Spleen (tissue), 7 donors: ENCODE data around the gene EVI2B.

Experiments
- POLR2AphosphoS5 ChIP-seq, 3 donors: sonication (generic); formaldehyde crosslinking; IDR thresholded peaks; one replicate each; pipeline ENCODE4 v1.5.1; 2017; ENCODE audit warnings: antibody characterized with exemption in 3 of 3
- TF ChIP-seq, protein P1 (sequence below), 11 experiments: fragments of 200-600 bp in 7 of 11; fragments of 450-650 bp in 4 of 11; sonication (generic) in 4 of 11; IDR thresholded peaks in 8 of 11; conservative IDR thresholded peaks in 3 of 11; 1 replicate in 7 of 11; 2 replicates in 4 of 11; pipeline versions ENCODE4 v1.4.0 to v1.8.0; 2016 to 2021; ENCODE audit warnings: antibody characterized with exemption in 11 of 11, inconsistent platforms in 4 of 11, mild to moderate bottlenecking in 1 of 11
- donor health status: DM: no; HTN: no; CAD: no; lungs with moderate emphysema.
- donor health status: DM: no; HTN: no; CAD: no.
- donor health status: DM: no; HTN: no; CAD: no.

DNA sequence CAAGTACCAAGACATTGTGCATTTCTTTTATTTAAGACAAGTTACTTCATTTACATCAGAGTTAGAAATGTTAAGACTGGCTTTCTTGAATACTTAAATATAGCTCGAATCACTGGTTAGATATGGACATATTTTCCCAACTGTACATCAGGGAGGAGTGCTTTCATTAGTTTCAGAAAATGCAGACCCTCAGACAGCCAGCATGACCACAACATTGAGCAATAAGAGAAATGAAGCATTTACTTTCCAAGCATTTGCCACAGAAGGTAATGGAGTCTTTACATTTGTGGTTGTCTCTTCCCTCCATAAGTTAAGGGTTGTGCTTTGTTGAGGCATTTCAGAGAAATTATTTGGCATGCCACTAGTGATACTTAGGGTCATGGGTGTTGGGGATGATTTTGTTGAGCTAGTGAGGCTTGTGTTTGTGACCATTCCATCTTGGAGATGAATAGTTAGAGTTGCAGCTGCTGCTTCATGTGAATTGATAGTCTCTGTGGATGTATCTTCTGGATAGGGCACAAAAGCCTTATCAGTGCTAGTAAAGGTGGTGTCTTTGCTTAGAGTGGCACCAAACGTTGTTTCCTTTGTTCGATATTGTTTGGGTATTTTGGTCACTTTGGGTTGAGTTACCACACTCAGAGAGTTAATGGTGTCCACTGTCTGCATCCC is 18.9 kb downstream of the EVI2B start:
- TF ChIP-seq, protein P1, sequence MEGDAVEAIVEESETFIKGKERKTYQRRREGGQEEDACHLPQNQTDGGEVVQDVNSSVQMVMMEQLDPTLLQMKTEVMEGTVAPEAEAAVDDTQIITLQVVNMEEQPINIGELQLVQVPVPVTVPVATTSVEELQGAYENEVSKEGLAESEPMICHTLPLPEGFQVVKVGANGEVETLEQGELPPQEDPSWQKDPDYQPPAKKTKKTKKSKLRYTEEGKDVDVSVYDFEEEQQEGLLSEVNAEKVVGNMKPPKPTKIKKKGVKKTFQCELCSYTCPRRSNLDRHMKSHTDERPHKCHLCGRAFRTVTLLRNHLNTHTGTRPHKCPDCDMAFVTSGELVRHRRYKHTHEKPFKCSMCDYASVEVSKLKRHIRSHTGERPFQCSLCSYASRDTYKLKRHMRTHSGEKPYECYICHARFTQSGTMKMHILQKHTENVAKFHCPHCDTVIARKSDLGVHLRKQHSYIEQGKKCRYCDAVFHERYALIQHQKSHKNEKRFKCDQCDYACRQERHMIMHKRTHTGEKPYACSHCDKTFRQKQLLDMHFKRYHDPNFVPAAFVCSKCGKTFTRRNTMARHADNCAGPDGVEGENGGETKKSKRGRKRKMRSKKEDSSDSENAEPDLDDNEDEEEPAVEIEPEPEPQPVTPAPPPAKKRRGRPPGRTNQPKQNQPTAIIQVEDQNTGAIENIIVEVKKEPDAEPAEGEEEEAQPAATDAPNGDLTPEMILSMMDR (IDR thresholded peaks at IDR 0.05 in 8 of 11, conservative IDR thresholded peaks at IDR 0.05 in 3 of 11): no peak
- TF ChIP-seq POLR2AphosphoS5 (IDR thresholded peaks at IDR 0.05): no peak
